Activated effector memory CD4-positive, alpha-beta T cell treated with Interleukin-2 at 50 U/mL for 16 hours (primary cell): ENCODE data around the gene DYTN.

Experiments used
- DNase-seq: peaks from one replicate; pipeline ENCODE4 v3.0.0-alpha.2; 2020

DYTN gene

GRCh38 chr2:206700156-206700555 lies 18.0 kb downstream of the DYTN start:
- no peak for DNase-seq

- DNase-seq, result no peak
Measured at GRCh38 chr2:206698811-206699210, 19.4 kb downstream of the DYTN start.

DNA sequence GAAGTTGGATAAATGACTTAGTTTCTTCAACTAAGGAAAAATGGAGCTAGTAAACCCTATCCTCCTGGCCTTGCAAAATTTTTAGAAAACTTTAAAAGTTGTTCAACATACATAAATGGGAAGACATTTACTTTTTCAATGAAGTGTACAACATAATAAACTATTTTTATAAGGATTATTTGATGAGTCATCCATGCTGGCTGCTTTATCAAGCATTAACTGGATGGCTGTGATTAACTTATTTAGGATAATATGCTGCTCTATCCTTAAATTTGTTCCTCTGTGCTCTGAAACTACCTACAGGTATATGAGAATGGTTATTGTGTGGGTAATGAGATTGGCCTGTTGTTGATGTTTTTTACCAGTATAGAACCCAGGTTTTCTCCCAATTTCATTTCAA lies 21.3 kb downstream of the DYTN start:
- DNase-seq, result no peak

GRCh38 chr2:206693399-206694137 lies 24.6 kb downstream of the DYTN start:
- no peak for DNase-seq

DNA sequence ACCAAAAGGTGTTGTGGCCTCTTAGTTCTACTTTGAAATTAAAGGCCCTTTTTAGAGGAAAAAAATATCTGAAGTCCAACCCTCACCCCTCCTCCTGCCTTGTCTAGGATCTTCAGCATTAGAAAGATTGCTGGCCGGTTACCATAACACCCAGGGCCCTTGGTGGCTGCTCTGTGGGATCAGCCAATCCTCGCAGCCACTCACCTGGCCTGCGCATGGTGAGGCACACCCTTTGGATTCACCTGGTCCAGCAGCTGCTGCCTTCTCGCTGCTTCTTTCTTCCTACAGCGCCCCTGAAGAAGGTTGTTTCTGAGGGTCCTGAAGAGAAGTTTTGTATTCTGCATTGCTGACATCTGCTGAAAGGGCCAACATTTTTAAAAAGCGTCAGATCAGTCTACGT lies 25.2 kb downstream of the DYTN start:
- DNase-seq, result no peak

- DNase-seq, result no peak
Measured at GRCh38 chr2:206688990-206689389, 29.2 kb downstream of the DYTN start.

DNA sequence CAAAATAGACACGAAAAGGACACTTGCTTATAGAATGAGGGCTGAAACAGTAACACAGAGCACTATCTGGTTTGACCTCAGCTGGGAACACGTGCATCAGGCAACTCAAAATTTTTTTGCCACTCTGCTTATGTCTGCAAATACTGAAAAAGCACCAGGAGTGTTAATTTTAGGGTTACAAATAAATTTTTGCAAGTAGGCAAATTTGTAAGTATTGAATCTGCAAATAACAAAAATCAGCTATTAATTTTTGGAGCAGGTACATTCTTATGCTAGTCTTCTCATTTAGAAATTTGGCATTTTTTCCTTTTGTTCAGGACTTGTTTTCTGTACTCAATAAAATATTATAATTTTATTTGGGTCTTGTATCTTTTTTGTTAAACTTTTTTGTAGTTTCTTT lies 29.7 kb downstream of the DYTN start:
- DNase-seq, result no peak

DNA sequence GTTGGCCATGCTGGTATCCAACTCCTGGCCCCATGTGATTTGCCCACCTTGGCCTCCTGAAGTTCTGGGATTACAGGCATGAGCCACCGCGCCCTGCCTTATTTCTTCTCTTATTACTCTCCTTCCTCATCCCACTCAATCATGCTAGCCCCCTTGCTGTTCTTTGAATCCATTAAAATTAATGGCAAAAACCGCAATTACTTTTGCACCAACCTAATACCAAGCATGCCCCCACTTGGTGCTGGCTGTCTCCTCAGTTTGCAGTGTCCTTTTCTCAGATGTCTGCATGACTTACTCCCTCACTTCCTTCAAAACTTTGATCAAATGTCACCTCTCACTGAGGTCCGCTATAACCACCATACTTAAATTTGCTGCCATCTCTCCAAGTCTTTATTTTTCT lies 34.6 kb downstream of the DYTN start:
- no peak for DNase-seq

GRCh38 chr2:206670531-206671319 lies 47.5 kb downstream of the DYTN start:
- DNase-seq, result no peak

DNA sequence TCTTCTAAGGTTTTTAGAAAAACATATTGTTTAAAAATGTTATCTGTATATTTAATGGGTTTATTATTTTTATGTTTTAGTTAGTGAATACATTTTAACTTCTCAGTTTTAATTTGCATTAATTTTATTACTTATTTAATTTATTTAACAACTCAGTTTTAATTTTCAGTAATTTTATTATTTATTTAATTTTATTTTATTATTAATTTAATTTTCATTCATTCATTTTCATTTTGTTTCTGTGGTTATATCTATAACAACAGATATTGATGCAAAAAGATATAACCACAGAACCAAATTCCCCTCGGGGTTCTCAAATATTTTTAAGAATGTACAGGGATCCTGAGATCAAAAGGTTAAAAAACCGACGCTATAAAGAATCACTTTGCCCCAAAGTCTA lies 52.9 kb downstream of the DYTN start:
- DNase-seq, result no peak

GRCh38 chr2:206657087-206657486 lies 61.1 kb downstream of the DYTN start:
- DNase-seq, result no peak

GRCh38 chr2:206647985-206648384 lies 70.2 kb downstream of the DYTN start:
- no peak for DNase-seq

- DNase-seq, result no peak
Measured at GRCh38 chr2:206642075-206643025, 75.8 kb downstream of the DYTN start, which contains the start of gene FAM237A. Gene FAM237A (plus strand): TSS chr2:206642487. CDS start chr2:206644237, 1,750 bp downstream.

DNA sequence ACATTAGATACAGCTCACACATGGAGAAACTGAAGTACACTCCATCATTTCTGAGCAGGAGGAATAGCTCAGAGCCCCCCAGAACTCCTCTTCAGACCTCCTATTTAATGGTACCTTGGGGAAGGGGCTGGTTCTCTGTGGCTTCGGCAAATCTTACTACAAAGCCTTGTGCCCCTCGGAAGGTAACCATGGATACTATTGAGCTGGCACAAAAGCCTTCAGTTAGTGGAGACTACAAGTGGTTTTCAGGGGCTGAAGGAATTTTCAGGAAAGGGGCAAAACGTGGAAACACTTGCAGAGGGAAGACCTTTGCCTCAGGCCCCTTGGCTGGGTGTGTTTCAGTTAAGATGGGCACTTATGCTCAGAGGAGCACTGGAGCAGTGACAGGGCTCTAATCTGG lies 77.0 kb downstream of the DYTN start:
- no peak for DNase-seq

DNA sequence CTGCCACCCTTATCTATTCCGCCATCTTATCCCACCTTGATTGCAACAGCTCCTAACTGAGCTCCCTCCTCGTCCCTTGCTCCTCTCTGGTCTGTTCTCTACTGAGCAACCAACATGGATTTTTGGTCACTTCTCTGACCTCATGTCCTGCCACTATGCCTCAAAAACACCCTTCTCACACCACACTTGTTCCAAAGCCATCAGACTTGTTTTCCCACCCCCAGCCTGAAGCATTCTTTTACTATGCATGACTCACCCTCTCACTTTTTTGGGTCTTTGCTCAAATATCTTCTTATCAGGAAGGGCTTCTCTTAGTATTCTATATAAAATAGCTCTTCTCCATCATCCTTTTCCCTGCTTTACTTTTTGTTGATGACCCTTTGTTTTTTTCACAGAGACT lies 78.6 kb downstream of the DYTN start:
- DNase-seq, result no peak

DNA sequence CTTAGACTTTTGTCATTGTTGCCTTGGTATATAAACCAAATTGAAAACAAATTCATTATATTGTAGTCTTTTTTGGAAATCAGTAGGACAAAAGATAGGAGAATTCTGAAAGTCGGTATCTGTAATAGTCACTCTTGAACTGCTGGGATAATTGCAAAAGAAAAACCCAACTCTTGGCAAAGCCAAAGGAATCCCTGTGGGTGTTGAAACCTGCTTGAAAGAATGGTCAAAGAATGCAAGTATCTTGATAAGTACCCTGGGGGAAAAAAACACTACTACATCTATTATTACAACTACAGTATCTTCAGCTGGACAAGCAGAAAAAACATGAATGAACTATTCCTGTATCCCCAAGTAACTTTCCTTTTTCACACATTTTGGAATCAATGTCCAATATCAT lies 83.2 kb downstream of the DYTN start:
- no peak for DNase-seq

DNA sequence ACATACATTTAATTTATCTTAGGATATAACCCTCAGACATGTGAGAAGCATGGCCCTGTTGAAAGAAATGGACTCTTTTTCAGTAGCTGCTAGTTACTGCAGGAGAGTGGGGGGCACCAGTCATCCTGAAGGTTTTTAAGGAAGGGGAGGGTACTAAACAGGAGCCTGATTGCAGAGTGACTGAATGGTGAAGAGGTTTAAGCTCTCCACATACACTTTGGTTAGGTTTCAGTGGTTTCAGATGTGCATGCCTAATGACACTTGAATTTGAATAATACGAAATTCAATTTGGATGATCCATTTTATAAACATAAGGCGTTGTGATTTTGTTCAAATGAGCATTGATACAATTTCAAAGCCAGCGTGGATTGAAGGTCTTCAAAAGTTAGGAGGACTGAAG lies 86.9 kb downstream of the DYTN start:
- no peak for DNase-seq

DNA sequence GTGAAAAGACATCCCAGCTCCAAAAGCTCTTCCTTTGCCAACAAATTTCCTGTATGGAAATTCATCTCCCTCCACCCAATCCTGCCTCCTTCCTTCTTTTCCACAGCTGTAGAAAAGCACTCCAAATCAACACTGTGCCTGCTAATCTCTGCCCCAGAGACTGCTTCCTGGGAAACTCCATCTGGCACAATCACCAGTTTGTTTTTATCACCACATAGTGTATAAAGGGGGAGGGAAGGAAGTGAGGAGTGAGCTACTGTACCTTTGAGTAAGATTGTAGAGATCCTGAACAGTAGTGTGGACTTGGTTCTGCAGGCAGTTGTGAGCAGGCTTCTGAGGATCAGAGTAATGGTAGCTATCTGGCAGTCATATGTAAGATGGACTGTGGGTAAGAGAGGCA lies 90.6 kb downstream of the DYTN start:
- no peak for DNase-seq

DNA sequence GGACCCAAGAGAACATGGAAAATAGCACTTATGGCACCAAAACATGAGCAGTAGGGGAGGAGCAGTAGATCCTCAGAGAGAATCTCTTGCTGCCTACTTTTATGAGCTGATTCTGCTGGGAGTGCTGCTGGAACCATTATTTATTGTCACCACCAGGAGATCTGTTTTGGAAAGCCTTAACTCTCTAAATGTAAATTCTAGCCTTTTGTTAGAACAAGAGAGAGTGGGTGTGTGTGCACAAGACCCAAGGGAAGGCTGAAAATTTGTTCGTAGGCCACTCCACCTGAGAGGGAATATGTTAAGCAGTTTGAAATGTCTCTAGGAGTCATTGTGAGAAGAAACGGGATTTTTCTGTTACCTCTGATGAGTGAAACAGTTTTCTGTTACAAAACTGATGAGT lies 92.1 kb downstream of the DYTN start:
- DNase-seq, result no peak

GRCh38 chr2:206619011-206619410 lies 99.2 kb downstream of the DYTN start:
- no peak for DNase-seq

GRCh38 chr2:206616151-206616550 lies 102.0 kb downstream of the DYTN start:
- no peak for DNase-seq

GRCh38 chr2:206615417-206616089 lies 102.6 kb downstream of the DYTN start:
- DNase-seq, result no peak

GRCh38 chr2:206614811-206615210 lies 103.4 kb downstream of the DYTN start:
- DNase-seq, result no peak
